NT2/D1 (cell line): ENCODE results near the gene BNC1.

Experiments
- DNase-seq: peaks from one replicate; pipeline ENCODE4 v3.0.0-alpha.2; 2011; ENCODE audit warnings: low read depth, low spot score
- H3K27me3 ChIP-seq: 2 replicates; pipeline ENCODE4 v1.6.0; 2011; ENCODE audit warnings: mild to moderate bottlenecking; ENCODE audit not compliant: insufficient read length, insufficient read depth
- H3K36me3 ChIP-seq: 2 replicates; pipeline ENCODE4 v1.6.1; 2011; ENCODE audit warnings: mild to moderate bottlenecking, low read length, mixed read lengths; ENCODE audit not compliant: insufficient read depth, insufficient read length
- H3K4me1 ChIP-seq: 2 replicates; pipeline ENCODE4 v1.5.1; 2011; ENCODE audit not compliant: insufficient read depth, insufficient read length
- H3K4me3 ChIP-seq: 2 replicates; pipeline ENCODE4 v1.5.1; 2011; ENCODE audit warnings: low read depth; ENCODE audit not compliant: insufficient read length
- H3K9ac ChIP-seq: 2 replicates; pipeline ENCODE4 v1.6.0; 2011; ENCODE audit warnings: low read depth; ENCODE audit not compliant: insufficient read length
- H3K9me3 ChIP-seq: 2 replicates; pipeline ENCODE4 v1.5.1; 2011; ENCODE audit warnings: mild to moderate bottlenecking, low read length; ENCODE audit not compliant: insufficient read depth
- SUZ12 ChIP-seq: IDR thresholded peaks from 2 replicates; pipeline ENCODE4 v1.6.1; 2011; ENCODE audit not compliant: insufficient read length, insufficient read depth; ENCODE audit errors: extremely low read depth
- YY1 ChIP-seq: IDR thresholded peaks from 2 replicates; pipeline ENCODE4 v1.6.1; 2011; ENCODE audit not compliant: insufficient read length, insufficient read depth
- ZNF274 ChIP-seq: IDR thresholded peaks from 2 replicates; pipeline ENCODE4 v1.6.1; 2011; ENCODE audit warnings: mild to moderate bottlenecking, low read depth, low read length

The BNC1 gene

GRCh38 chr15:83283138-83283812, 1.2 kb downstream of the BNC1 start:
- H3K27me3 ChIP-seq = peaks cover 69% of the 10 kb centered on the region
- no peak for DNase-seq
- TF ChIP-seq ZNF274 = no peak
- TF ChIP-seq SUZ12 = peak; percentile 69
- peak overlapping the region; percentile 78 for H3K9ac ChIP-seq
- H3K4me1 ChIP-seq = peaks cover 7% of the 10 kb centered on the region
- H3K36me3 ChIP-seq = peaks cover 9% of the 10 kb centered on the region
- H3K9me3 ChIP-seq = no peaks in the 10 kb centered on the region
- H3K4me3 ChIP-seq = peak overlapping the region; percentile 57

- DNase-seq = no peak
- Histone ChIP-seq H3K4me1 (peaks cover 6% of the 10 kb centered on the region), H3K9me3 (no peaks in the 10 kb centered on the region), H3K36me3 (peaks cover 9% of the 10 kb centered on the region), H3K4me3 (peak overlapping the region; percentile 57), H3K9ac (no peak overlapping the region), H3K27me3 (peaks cover 69% of the 10 kb centered on the region)
- TF ChIP-seq YY1 (no peak), ZNF274 (no peak), SUZ12 (no peak)
These were observed 1.7 kb downstream of the BNC1 start for GRCh38 chr15:83282776-83283137.

- Histone ChIP-seq H3K36me3 (peaks cover 9% of the 10 kb centered on the region), H3K9ac (no peak overlapping the region), H3K9me3 (no peaks in the 10 kb centered on the region), H3K4me3 (no peak overlapping the region), H3K4me1 (peaks cover 6% of the 10 kb centered on the region), H3K27me3 (peaks cover 69% of the 10 kb centered on the region)
- no peak for TF ChIP-seq SUZ12
- TF ChIP-seq ZNF274 = no peak
- no peak for TF ChIP-seq YY1
- DNase-seq = no peak
These were observed 2.3 kb downstream of the BNC1 start for GRCh38 chr15:83282141-83282540.

GRCh38 chr15:83278191-83278590, 6.3 kb downstream of the BNC1 start:
- no peak overlapping the region for H3K9ac ChIP-seq
- H3K9me3 ChIP-seq = no peaks in the 10 kb centered on the region
- peaks cover 38% of the 10 kb centered on the region for H3K27me3 ChIP-seq
- no peak for DNase-seq
- H3K4me1 ChIP-seq = no peaks in the 10 kb centered on the region
- H3K4me3 ChIP-seq = no peak overlapping the region
- TF ChIP-seq SUZ12 (no peak), ZNF274 (no peak), YY1 (no peak)
- H3K36me3 ChIP-seq = peaks cover 9% of the 10 kb centered on the region

- no peak for DNase-seq
- Histone ChIP-seq H3K9me3 (no peaks in the 10 kb centered on the region), H3K36me3 (peaks cover 5% of the 10 kb centered on the region), H3K9ac (no peak overlapping the region), H3K4me1 (no peaks in the 10 kb centered on the region), H3K27me3 (peaks cover 22% of the 10 kb centered on the region), H3K4me3 (no peak overlapping the region)
- no peak for TF ChIP-seq YY1
- TF ChIP-seq SUZ12 = no peak
- no peak for TF ChIP-seq ZNF274
These were observed 7.8 kb downstream of the BNC1 start for GRCh38 chr15:83276661-83277060.

GRCh38 chr15:83275412-83275811, 9.1 kb downstream of the BNC1 start:
- Histone ChIP-seq H3K9ac (no peak overlapping the region), H3K4me3 (no peak overlapping the region), H3K27me3 (peaks cover 10% of the 10 kb centered on the region), H3K4me1 (no peaks in the 10 kb centered on the region), H3K9me3 (no peaks in the 10 kb centered on the region), H3K36me3 (peaks cover 5% of the 10 kb centered on the region)
- no peak for TF ChIP-seq SUZ12
- no peak for TF ChIP-seq ZNF274
- no peak for TF ChIP-seq YY1
- no peak for DNase-seq

- TF ChIP-seq SUZ12 = no peak
- TF ChIP-seq ZNF274 = no peak
- TF ChIP-seq YY1 = no peak
- Histone ChIP-seq H3K4me3 (no peak overlapping the region), H3K4me1 (no peaks in the 10 kb centered on the region), H3K36me3 (peaks cover 20% of the 10 kb centered on the region), H3K27me3 (no peaks in the 10 kb centered on the region), H3K9me3 (no peaks in the 10 kb centered on the region), H3K9ac (no peak overlapping the region)
- no peak for DNase-seq
These were observed 14.3 kb downstream of the BNC1 start for GRCh38 chr15:83270176-83270575.

GRCh38 chr15:83268147-83268546, 16.3 kb downstream of the BNC1 start:
- no peak for TF ChIP-seq YY1
- no peak for TF ChIP-seq SUZ12
- TF ChIP-seq ZNF274 = no peak
- no peaks in the 10 kb centered on the region for H3K27me3 ChIP-seq
- H3K4me3 ChIP-seq = no peak overlapping the region
- no peak overlapping the region for H3K9ac ChIP-seq
- no peak for DNase-seq
- peaks cover 39% of the 10 kb centered on the region for H3K36me3 ChIP-seq
- H3K4me1 ChIP-seq = no peaks in the 10 kb centered on the region
- H3K9me3 ChIP-seq = no peaks in the 10 kb centered on the region
